HepG2 (cell line): ENCODE results near the gene SPAG4. TPM values are rescaled to one million over a fixed set of nuclear protein-coding genes. Genes with fewer than 3 reads are reported as not detected.

Source experiments
- CBX2 ChIP-seq, 2 experiments: fragments of 200-600 bp in 1 of 2; sonication (generic); formaldehyde crosslinking in 1 of 2; IDR thresholded peaks; 2 replicates each; pipeline versions ENCODE4 v1.7.0 to v1.8.1; 2018 to 2022; ENCODE audit warnings: low read depth in 2 of 2, low read length in 1 of 2, mild to moderate bottlenecking in 1 of 2, missing genetic modification reagents in 1 of 2
- DNMT3B ChIP-seq: conservative IDR thresholded peaks from 2 replicates; pipeline ENCODE4 v1.6.1; 2016; ENCODE audit warnings: missing biosample characterization, control low read depth
- DR1 ChIP-seq: sonication (generic); formaldehyde crosslinking; IDR thresholded peaks from 2 replicates; pipeline ENCODE4 v1.8.0; 2021; ENCODE audit warnings: mild to moderate bottlenecking, missing genetic modification reagents, inconsistent platforms
- GZF1 ChIP-seq: sonication (generic); formaldehyde crosslinking; IDR thresholded peaks from 2 replicates; pipeline ENCODE4 v1.5.1; 2020; ENCODE audit warnings: mild to moderate bottlenecking, missing genetic modification reagents
- HDAC1 ChIP-seq: sonication (generic); formaldehyde crosslinking; IDR thresholded peaks from 2 replicates; pipeline ENCODE4 v1.5.1; 2020; ENCODE audit warnings: mild to moderate bottlenecking, missing genetic modification reagents
- HMG20B ChIP-seq: conservative IDR thresholded peaks from 2 replicates; pipeline ENCODE4 v1.6.1; 2016; ENCODE audit warnings: missing genetic modification reagents, missing compliant biosample characterization
- MLLT10 ChIP-seq: sonication (generic); formaldehyde crosslinking; IDR thresholded peaks from 2 replicates; pipeline ENCODE4 v1.4.0; 2020; ENCODE audit warnings: missing genetic modification reagents
- PAX8 ChIP-seq: sonication (generic); formaldehyde crosslinking; IDR thresholded peaks from 2 replicates; pipeline ENCODE4 v1.8.0; 2022; ENCODE audit warnings: mild to moderate bottlenecking, missing genetic modification reagents, borderline replicate concordance
- POGK ChIP-seq: sonication (generic); formaldehyde crosslinking; conservative IDR thresholded peaks from 2 replicates; pipeline ENCODE4 v1.8.0; 2022; ENCODE audit warnings: mild to moderate bottlenecking, moderate library complexity, missing genetic modification reagents
- SMAD1 ChIP-seq: sonication (generic); formaldehyde crosslinking; IDR thresholded peaks from 2 replicates; pipeline ENCODE4 v1.4.0; 2020; ENCODE audit warnings: missing genetic modification reagents, low read depth, mild to moderate bottlenecking, borderline replicate concordance
- SRSF9 ChIP-seq: fragments of 200-400 bp; formaldehyde crosslinking; IDR thresholded peaks from 2 replicates; pipeline ENCODE4 v1.6.1; 2018; ENCODE audit warnings: borderline replicate concordance, mild to moderate bottlenecking, low read depth, low read length; ENCODE audit not compliant: insufficient read depth, poor library complexity, severe bottlenecking
- ZBTB42 ChIP-seq: sonication (generic); formaldehyde crosslinking; IDR thresholded peaks from 2 replicates; pipeline ENCODE4 v1.5.0; 2020; ENCODE audit warnings: mild to moderate bottlenecking, missing genetic modification reagents
- ZNF710 ChIP-seq: sonication (generic); formaldehyde crosslinking; IDR thresholded peaks from 2 replicates; pipeline ENCODE4 v1.5.0; 2020; ENCODE audit warnings: mild to moderate bottlenecking, missing genetic modification reagents, borderline replicate concordance
- polyA plus RNA-seq, 8 experiments: library from polyadenylated mRNA; depleted of rRNA in 3 of 8; stranded (reverse) in 7 of 8; unstranded in 1 of 8; fragments of >200 nt; fragmentation: Illumina TruSeq in 4 of 8; extraction: Trizol in 4 of 8; gene quantifications; 2 replicates each; pipeline versions ENCODE4 v1.2.1 to v1.2.3, GENCODE V29; 2011 to 2016; ENCODE audit warnings: low read depth in 4 of 8, missing spikeins in 1 of 8, mixed read lengths in 1 of 8; ENCODE audit not compliant: insufficient read depth in 1 of 8
- total RNA-seq, 5 experiments: library from RNA; depleted of rRNA; stranded (reverse); fragments of >200 nt; fragmentation: Illumina TruSeq; extraction: Trizol; gene quantifications; 2 replicates each; pipeline ENCODE4 v1.2.3, GENCODE V29; 2016; ENCODE audit warnings: low read depth in 1 of 5
- TF ChIP-seq, protein P1 (sequence below): sonication (generic); formaldehyde crosslinking; IDR thresholded peaks from 2 replicates; pipeline ENCODE4 v1.5.1; 2020; ENCODE audit warnings: mild to moderate bottlenecking, missing genetic modification reagents, moderate library complexity
- TF ChIP-seq, protein P2 (sequence below): sonication (generic); formaldehyde crosslinking; IDR thresholded peaks from 2 replicates; pipeline ENCODE4 v1.4.0; 2020; ENCODE audit warnings: missing genetic modification reagents

Gene SPAG4
- total and polyA plus RNA-seq, 2 of the 13 experiments (the other 11 are each of a cell fraction or from before 2014, with no cell fraction given) = 5.8 to 137 TPM

DNA sequence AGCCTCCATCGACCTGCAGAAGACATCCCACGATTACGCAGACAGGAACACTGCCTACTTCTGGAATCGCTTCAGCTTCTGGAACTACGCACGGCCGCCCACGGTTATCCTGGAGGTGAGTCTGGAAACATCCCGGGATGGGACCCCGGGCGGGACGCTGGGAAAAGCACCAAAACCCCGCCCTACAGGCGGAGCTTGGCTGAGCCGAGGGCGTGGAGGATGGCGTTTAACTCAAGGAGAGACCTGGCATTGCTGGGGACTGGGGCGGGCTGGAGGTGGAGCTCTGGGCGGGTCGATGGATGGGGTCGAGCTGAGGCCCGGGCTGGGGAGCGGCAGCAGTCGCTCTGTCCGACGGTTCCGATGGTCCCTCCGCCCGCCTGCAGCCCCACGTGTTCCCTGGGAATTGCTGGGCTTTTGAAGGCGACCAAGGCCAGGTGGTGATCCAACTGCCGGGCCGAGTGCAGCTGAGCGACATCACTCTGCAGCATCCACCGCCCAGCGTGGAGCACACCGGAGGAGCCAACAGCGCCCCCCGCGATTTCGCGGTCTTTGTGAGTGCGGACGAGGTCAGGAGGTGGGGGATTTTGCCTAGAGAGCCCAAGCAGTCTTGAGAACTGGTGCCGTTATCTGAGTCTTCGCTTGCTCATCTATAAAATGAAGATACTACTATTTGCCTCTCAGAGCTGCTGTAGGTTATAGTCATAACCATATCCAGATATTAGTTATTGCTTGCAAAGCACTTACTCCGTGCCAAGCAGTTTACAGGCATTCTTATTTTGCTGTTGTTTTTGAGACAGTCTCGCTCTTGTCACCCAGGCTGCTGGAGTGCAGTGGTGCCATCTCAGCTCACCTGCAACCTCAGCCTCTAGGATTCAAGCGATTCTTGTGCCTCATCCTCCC, 3.8 kb downstream of the SPAG4 start (continued):
- TF ChIP-seq, protein P1, sequence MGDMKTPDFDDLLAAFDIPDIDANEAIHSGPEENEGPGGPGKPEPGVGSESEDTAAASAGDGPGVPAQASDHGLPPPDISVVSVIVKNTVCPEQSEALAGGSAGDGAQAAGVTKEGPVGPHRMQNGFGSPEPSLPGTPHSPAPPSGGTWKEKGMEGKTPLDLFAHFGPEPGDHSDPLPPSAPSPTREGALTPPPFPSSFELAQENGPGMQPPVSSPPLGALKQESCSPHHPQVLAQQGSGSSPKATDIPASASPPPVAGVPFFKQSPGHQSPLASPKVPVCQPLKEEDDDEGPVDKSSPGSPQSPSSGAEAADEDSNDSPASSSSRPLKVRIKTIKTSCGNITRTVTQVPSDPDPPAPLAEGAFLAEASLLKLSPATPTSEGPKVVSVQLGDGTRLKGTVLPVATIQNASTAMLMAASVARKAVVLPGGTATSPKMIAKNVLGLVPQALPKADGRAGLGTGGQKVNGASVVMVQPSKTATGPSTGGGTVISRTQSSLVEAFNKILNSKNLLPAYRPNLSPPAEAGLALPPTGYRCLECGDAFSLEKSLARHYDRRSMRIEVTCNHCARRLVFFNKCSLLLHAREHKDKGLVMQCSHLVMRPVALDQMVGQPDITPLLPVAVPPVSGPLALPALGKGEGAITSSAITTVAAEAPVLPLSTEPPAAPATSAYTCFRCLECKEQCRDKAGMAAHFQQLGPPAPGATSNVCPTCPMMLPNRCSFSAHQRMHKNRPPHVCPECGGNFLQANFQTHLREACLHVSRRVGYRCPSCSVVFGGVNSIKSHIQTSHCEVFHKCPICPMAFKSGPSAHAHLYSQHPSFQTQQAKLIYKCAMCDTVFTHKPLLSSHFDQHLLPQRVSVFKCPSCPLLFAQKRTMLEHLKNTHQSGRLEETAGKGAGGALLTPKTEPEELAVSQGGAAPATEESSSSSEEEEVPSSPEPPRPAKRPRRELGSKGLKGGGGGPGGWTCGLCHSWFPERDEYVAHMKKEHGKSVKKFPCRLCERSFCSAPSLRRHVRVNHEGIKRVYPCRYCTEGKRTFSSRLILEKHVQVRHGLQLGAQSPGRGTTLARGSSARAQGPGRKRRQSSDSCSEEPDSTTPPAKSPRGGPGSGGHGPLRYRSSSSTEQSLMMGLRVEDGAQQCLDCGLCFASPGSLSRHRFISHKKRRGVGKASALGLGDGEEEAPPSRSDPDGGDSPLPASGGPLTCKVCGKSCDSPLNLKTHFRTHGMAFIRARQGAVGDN (CRISPR knock-in tag) = peak; percentile 97
- TF ChIP-seq HMG20B (CRISPR knock-in tag) = peak; percentile 51; the same call in 1 of the 2 replicates
- TF ChIP-seq, protein P2, sequence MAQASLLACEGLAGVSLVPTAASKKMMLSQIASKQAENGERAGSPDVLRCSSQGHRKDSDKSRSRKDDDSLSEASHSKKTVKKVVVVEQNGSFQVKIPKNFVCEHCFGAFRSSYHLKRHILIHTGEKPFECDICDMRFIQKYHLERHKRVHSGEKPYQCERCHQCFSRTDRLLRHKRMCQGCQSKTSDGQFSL = 0 out of 2 replicates have a peak, but pooled peaks have one; percentile 57
- TF ChIP-seq SRSF9 = no peak
- peak; percentile 57; the same call in 1 of the 2 replicates for TF ChIP-seq DNMT3B (CRISPR knock-in tag)
- TF ChIP-seq ZBTB42 (CRISPR knock-in tag) = peak; percentile 86; the same call in 1 of the 2 replicates
- TF ChIP-seq PAX8 (CRISPR knock-in tag) = 0 out of 2 replicates have a peak, but pooled peaks have one; percentile 55
- peak; percentile 85 for TF ChIP-seq SMAD1 (CRISPR knock-in tag)
- peak; percentile 94 for TF ChIP-seq HDAC1
- TF ChIP-seq GZF1 (CRISPR knock-in tag) = peak; percentile 86; the same call in 1 of the 2 replicates
- TF ChIP-seq DR1 (CRISPR knock-in tag) = peak; percentile 79
- no peak for TF ChIP-seq CBX2 (IDR thresholded peaks at IDR 0.05; ENCODE audit: low read depth, low read length)
- TF ChIP-seq CBX2 (CRISPR knock-in tag; IDR thresholded peaks at IDR 0.05; ENCODE audit: low read depth) = no peak
- peak; percentile 97 for TF ChIP-seq ZNF710 (CRISPR knock-in tag)
- TF ChIP-seq MLLT10 (CRISPR knock-in tag) = no peak
- TF ChIP-seq POGK (CRISPR knock-in tag) = peak; percentile 98
